ENCODE measurements around the gene SRCIN1. TPM values are rescaled to one million over a fixed set of nuclear protein-coding genes. Genes with fewer than 3 reads are reported as not detected.
A peak's percentile ranks its signal among the peaks of the same experiment; 100 is the strongest.

SRCIN1 gene
- total RNA-seq, 1 experiment from 2014 or later = 6.9 TPM

DNA sequence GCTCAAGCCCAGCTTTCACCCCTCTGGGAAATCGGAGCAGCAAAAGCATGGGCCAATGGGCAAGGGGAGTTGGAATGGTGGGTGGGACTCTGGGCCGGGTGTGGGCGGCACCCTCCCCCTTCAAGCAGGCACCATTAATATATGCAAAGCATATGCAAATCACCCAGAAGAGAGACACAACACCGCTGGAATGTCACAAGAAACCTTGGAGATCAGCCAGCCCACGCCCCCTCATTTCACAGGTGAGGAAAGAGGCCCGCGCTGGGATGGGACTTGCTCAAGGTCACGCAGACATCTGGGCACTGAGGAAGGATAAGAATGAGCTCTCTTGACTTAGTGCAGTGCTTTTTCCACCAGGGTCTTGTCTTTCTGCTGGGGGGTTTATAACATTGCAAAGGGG lies 4.8 kb downstream of the SRCIN1 start:
- peaks cover 18% of the 10 kb centered on the region; the same call in 1 of the 2 replicates for H3K27me3 ChIP-seq (ENCODE audit: insufficient read depth, low read length)
- no peak overlapping the region for H3K23ac ChIP-seq (ENCODE audit: insufficient read length, low read depth, low read length)
- peaks cover 4% of the 10 kb centered on the region for H4K20me1 ChIP-seq (ENCODE audit: control insufficient read depth, insufficient read depth, insufficient read length)
- no peak overlapping the region for H2BK15ac ChIP-seq (ENCODE audit: low read depth, low read length)
- H2AK5ac ChIP-seq (ENCODE audit: insufficient read length, low read length) = no peak overlapping the region
- peaks cover 80 to 81% of the 10 kb centered on the region in 2 experiments for H3K4me1 Mint-ChIP-seq
- H2BK5ac ChIP-seq (ENCODE audit: insufficient read length, low read length) = no peak overlapping the region
- no peaks in the 10 kb centered on the region; a peak in 1 of 7 replicates for H3K36me3 Mint-ChIP-seq (ENCODE audit: insufficient read depth in 1 of 3, low read depth in 3 of 3)
- WGBS (ENCODE audit: extremely low coverage, insufficient read length, low lambda C conversion rate) = no CpG with 5 or more reads among the region's 8 CpGs
- H3K23me2 ChIP-seq (ENCODE audit: insufficient read length, low read depth, low read length, poor library complexity, severe bottlenecking) = peaks cover 16% of the 10 kb centered on the region
- H3K4me1 ChIP-seq (ENCODE audit: insufficient read depth, low read length) = peaks cover 26% of the 10 kb centered on the region
- H3K56ac ChIP-seq (ENCODE audit: insufficient read length, low read depth, low read length) = no peak overlapping the region
- TF ChIP-seq, protein P1, sequence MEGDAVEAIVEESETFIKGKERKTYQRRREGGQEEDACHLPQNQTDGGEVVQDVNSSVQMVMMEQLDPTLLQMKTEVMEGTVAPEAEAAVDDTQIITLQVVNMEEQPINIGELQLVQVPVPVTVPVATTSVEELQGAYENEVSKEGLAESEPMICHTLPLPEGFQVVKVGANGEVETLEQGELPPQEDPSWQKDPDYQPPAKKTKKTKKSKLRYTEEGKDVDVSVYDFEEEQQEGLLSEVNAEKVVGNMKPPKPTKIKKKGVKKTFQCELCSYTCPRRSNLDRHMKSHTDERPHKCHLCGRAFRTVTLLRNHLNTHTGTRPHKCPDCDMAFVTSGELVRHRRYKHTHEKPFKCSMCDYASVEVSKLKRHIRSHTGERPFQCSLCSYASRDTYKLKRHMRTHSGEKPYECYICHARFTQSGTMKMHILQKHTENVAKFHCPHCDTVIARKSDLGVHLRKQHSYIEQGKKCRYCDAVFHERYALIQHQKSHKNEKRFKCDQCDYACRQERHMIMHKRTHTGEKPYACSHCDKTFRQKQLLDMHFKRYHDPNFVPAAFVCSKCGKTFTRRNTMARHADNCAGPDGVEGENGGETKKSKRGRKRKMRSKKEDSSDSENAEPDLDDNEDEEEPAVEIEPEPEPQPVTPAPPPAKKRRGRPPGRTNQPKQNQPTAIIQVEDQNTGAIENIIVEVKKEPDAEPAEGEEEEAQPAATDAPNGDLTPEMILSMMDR (conservative IDR thresholded peaks at IDR 0.05) = no peak
- H3K18ac ChIP-seq (ENCODE audit: insufficient read length, low read depth, low read length) = no peak overlapping the region
- no peak overlapping the region for H3K9ac ChIP-seq (ENCODE audit: extremely low read depth, insufficient read length, low read length)
- H3K9me3 Mint-ChIP-seq = no peaks in the 10 kb centered on the region
- peaks cover 48% of the 10 kb centered on the region for H3K27me3 Mint-ChIP-seq (ENCODE audit: low read depth)
- H2BK20ac ChIP-seq (ENCODE audit: low read depth, low read length, poor library complexity, severe bottlenecking) = no peak overlapping the region
- no peaks in the 10 kb centered on the region for H3K79me2 ChIP-seq (ENCODE audit: insufficient read depth, low read length)
- H3K79me1 ChIP-seq (ENCODE audit: insufficient read depth, low read depth, low read length, poor library complexity, severe bottlenecking) = no peaks in the 10 kb centered on the region
- no peak overlapping the region for H2BK12ac ChIP-seq (ENCODE audit: insufficient read length, low read depth, low read length)
- no peak overlapping the region for H3K14ac ChIP-seq (ENCODE audit: insufficient read depth, low read length)
- H4K8ac ChIP-seq (replicated peaks; ENCODE audit: insufficient read length, low read depth, low read length) = no peak overlapping the region
- H2AFZ ChIP-seq (ENCODE audit: low read length) = no peak overlapping the region
- no peak overlapping the region for H3K27ac ChIP-seq (ENCODE audit: insufficient read length, low read depth, low read length)
- no peak overlapping the region for H4K5ac ChIP-seq (ENCODE audit: insufficient read length, low read depth, low read length)
- H2BK120ac ChIP-seq (ENCODE audit: low read depth, low read length, poor library complexity, severe bottlenecking) = no peak overlapping the region
- H4K91ac ChIP-seq (ENCODE audit: insufficient read length, low read depth, low read length) = no peak overlapping the region
- no peaks in the 10 kb centered on the region for H3K9me3 ChIP-seq (ENCODE audit: control insufficient read depth, low read depth, low read length)
- peak overlapping the region; percentile 48 for H3K4me2 ChIP-seq (ENCODE audit: insufficient read depth, insufficient read length, low read length)
- H3K4ac ChIP-seq (ENCODE audit: low read depth, low read length) = no peak overlapping the region
- peak; percentile 71 for DNase-seq
- H3T11ph ChIP-seq (ENCODE audit: low read length) = no peak overlapping the region
- H3K4me3 Mint-ChIP-seq = peak overlapping the region in 1 of 2 experiments; percentile 75; a peak in 3 of 5 replicates
- H3K27ac Mint-ChIP-seq = peak overlapping the region in 1 of 3 experiments; percentile 94; a peak in 4 of 7 replicates

Data from H9 (cell line).